Nephron (organoid): ENCODE results near the gene DDX10.
"Not testable (repeated sequence)": the region's sequence is repeated elsewhere in the genome, so short reads cannot be mapped to it uniquely, and the experiment has no call there.

ENCODE experiments used
- H3K27ac Mint-ChIP-seq, 3 experiments: 2 replicates each; pipeline ENCODE4 v1.8.0; 2020; ENCODE audit warnings: mixed read lengths in 3 of 3, mild to moderate bottlenecking in 2 of 3, moderate library complexity in 1 of 3
- H3K27me3 Mint-ChIP-seq: 2 replicates; pipeline ENCODE4 v1.8.0; 2021; ENCODE audit warnings: low read depth, mild to moderate bottlenecking, moderate library complexity, mixed read lengths
- H3K36me3 Mint-ChIP-seq: 2 replicates; pipeline ENCODE4 v1.8.0; 2020; ENCODE audit warnings: low read depth, mixed read lengths
- H3K4me1 Mint-ChIP-seq: 2 replicates; pipeline ENCODE4 v1.8.0; 2020; ENCODE audit warnings: mixed read lengths
- H3K4me3 Mint-ChIP-seq, 3 experiments: 2 replicates each; pipeline ENCODE4 v1.8.0; 2020; ENCODE audit warnings: mild to moderate bottlenecking in 3 of 3, mixed read lengths in 3 of 3, moderate library complexity in 2 of 3
- H3K9me3 Mint-ChIP-seq: 2 replicates; pipeline ENCODE4 v1.8.0; 2020; ENCODE audit warnings: mixed read lengths
- TF ChIP-seq, protein P1 (sequence below), 3 experiments: fragments of 200-600 bp; sonication (generic); IDR thresholded peaks; one replicate each; pipeline ENCODE4 v1.5.0; 2021; ENCODE audit warnings: antibody characterized with exemption in 3 of 3; ENCODE audit not compliant: unreplicated experiment in 3 of 3

DDX10 gene

DNA sequence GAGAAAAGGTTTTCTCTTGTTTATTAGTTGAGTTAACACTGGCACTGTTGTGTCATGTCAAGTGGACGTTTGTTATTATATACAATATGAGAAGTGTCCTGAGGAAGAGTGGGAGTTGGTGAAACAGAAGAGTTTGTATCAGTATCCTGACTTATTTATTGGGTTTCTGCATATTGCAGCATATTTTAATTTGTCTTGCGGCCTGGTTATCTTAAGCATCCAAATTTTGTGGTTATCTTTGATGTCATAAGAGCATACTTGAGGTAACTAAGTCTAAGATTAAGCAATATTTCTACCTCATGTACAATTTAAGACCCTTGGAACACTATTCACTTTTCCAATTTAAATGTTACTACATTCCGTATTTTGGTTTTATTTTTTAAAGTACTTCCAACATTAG is 103.5 kb downstream of the DDX10 start:
- no peak overlapping the region for H3K4me3 Mint-ChIP-seq
- H3K4me1 Mint-ChIP-seq = no peaks in the 10 kb centered on the region
- H3K27ac Mint-ChIP-seq = no peak overlapping the region
- peaks cover 20% of the 10 kb centered on the region for H3K9me3 Mint-ChIP-seq
- peaks cover 25% of the 10 kb centered on the region for H3K36me3 Mint-ChIP-seq
- no peaks in the 10 kb centered on the region for H3K27me3 Mint-ChIP-seq
- TF ChIP-seq, protein P1, sequence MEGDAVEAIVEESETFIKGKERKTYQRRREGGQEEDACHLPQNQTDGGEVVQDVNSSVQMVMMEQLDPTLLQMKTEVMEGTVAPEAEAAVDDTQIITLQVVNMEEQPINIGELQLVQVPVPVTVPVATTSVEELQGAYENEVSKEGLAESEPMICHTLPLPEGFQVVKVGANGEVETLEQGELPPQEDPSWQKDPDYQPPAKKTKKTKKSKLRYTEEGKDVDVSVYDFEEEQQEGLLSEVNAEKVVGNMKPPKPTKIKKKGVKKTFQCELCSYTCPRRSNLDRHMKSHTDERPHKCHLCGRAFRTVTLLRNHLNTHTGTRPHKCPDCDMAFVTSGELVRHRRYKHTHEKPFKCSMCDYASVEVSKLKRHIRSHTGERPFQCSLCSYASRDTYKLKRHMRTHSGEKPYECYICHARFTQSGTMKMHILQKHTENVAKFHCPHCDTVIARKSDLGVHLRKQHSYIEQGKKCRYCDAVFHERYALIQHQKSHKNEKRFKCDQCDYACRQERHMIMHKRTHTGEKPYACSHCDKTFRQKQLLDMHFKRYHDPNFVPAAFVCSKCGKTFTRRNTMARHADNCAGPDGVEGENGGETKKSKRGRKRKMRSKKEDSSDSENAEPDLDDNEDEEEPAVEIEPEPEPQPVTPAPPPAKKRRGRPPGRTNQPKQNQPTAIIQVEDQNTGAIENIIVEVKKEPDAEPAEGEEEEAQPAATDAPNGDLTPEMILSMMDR (IDR thresholded peaks at IDR 0.05; ENCODE audit: unreplicated experiment in 3 of 3) = no peak

DNA sequence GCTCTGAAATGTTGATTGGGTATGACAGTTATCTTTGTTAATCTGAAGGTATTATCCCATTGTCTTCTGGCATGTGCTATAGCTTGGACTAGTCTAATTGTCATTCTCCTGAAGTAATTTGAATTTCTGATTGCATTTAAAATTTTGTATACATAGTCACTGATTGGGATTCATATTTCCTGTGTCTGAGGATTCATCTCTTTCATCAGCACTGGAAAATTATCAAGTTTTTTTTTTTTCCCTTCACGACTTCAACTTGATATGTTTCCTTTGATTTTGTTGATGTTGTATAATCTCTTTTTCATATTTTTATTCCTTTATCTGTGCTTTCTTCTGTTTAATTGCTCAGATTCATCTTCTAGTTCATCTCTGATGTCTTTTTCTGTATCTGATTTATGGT is 104.1 kb downstream of the DDX10 start:
- Mint-ChIP-seq H3K27me3 (no peaks in the 10 kb centered on the region), H3K27ac (no peak overlapping the region), H3K9me3 (peaks cover 20% of the 10 kb centered on the region), H3K4me1 (no peaks in the 10 kb centered on the region), H3K4me3 (no peak overlapping the region), H3K36me3 (peaks cover 25% of the 10 kb centered on the region)
- TF ChIP-seq, protein P1 (IDR thresholded peaks at IDR 0.05; ENCODE audit: unreplicated experiment in 3 of 3) = no peak

DNA sequence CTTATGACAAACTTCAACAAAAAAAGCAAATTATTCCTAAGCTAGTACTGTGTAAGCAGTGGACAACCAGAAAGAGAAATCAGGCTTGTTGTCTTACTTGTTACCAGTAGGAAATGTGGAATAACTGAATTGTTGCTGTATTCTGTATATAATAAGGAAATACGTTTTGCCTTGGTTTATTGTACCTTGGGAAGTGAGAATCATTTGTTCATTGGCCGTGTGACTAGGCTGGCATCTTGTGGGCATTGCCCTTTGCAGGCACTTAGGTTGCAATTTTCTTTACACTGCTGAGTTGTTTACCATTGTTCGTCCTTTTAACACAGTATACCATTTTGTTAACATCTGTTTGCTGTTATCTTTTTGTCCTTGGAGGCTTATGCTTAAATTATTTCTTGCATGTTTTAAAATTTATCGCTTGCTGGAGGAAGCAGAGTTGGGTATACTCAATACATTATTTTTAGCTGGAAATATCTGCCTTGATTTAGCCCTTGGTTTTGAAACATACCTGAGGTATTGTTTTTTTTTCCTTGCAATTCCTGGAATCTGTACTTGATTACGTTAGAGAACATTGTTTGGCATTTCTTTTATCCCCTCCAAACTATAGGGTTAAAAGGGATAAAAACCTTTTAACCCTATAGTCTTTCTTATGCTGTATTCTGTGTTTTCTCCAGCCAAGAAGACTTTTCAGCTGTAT is 109.3 kb downstream of the DDX10 start:
- no peak overlapping the region for H3K4me3 Mint-ChIP-seq
- no peaks in the 10 kb centered on the region for H3K27me3 Mint-ChIP-seq
- H3K9me3 Mint-ChIP-seq = peaks cover 22% of the 10 kb centered on the region
- TF ChIP-seq, protein P1 (IDR thresholded peaks at IDR 0.05; ENCODE audit: unreplicated experiment in 3 of 3) = no peak
- peak overlapping the region; percentile 34 to 82 (median 40) for H3K27ac Mint-ChIP-seq
- H3K4me1 Mint-ChIP-seq = peaks cover 12% of the 10 kb centered on the region
- peaks cover 37% of the 10 kb centered on the region for H3K36me3 Mint-ChIP-seq

DNA sequence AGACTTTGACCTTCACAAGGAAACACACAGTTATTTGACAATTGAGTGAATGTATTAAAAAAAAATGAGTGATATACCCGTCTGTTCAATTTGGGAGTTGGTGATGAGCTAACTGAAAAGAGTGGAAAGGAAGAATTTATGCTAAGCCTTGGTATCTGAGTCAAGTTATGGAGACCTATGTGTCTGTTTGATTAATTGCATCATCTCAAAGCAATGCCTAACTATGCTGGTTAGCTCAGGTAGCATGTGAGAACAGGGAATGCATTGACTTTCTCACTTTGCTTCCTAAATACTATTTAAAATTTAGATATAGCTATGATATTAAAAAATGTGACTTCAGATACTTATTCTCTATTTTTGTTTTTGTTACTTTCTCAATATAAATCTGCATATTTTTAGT is 110.5 kb downstream of the DDX10 start:
- Mint-ChIP-seq H3K36me3 (peaks cover 33% of the 10 kb centered on the region), H3K27me3 (no peaks in the 10 kb centered on the region), H3K4me1 (peaks cover 12% of the 10 kb centered on the region), H3K9me3 (peaks cover 23% of the 10 kb centered on the region), H3K27ac (no peak overlapping the region), H3K4me3 (no peak overlapping the region)
- TF ChIP-seq, protein P1 (IDR thresholded peaks at IDR 0.05; ENCODE audit: unreplicated experiment in 3 of 3) = no peak

DNA sequence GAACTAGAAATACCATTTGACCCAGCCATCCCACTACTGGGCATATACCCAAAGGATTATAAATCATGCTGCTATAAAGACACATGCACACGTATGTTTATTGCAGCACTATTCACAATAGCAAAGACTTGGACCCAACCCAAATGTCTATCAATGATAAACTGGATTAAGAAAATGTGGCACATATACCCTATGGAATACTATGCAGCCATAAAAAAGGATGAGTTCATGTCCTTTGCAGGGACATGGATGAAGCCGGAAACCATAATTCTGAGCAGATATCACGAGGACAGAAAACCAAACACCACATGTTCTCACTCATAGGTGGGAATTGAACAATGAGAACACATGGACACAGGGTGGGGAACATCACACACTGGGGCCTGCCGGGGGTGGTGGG is 114.3 kb downstream of the DDX10 start:
- H3K36me3 Mint-ChIP-seq = peaks cover 33% of the 10 kb centered on the region
- not testable (repeated sequence) for H3K27ac Mint-ChIP-seq, H3K27me3 Mint-ChIP-seq

DNA sequence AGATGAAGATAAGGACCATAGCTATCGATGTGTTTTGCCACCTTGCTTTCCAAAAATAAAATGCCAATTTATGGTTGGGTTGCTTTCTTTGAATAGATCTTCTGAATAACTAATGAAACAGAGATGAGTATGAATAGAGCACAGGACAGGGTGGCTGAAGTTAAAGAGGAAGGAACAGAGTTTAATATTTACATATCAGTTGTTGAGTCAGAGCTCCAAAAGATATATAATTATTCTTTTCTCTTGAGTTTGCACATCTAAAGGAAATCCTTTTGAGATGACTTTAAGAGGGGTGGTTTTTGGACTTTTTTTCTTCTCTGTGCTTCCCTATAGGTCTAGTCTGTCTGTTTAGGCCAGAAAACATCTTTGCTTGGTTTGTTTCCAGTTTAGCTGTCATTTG is 115.2 kb downstream of the DDX10 start:
- H3K27me3 Mint-ChIP-seq = no peaks in the 10 kb centered on the region
- H3K9me3 Mint-ChIP-seq = peaks cover 28% of the 10 kb centered on the region
- H3K27ac Mint-ChIP-seq = no peak overlapping the region
- H3K4me1 Mint-ChIP-seq = peaks cover 2% of the 10 kb centered on the region
- TF ChIP-seq, protein P1 (IDR thresholded peaks at IDR 0.05; ENCODE audit: unreplicated experiment in 3 of 3) = no peak
- peaks cover 39% of the 10 kb centered on the region for H3K36me3 Mint-ChIP-seq
- no peak overlapping the region for H3K4me3 Mint-ChIP-seq

More for the DNA sequence above, 114.3 kb downstream of the DDX10 start:
- H3K4me3 Mint-ChIP-seq = not testable (repeated sequence)
- Mint-ChIP-seq H3K4me1 (peaks cover 12% of the 10 kb centered on the region), H3K9me3 (peaks cover 24% of the 10 kb centered on the region)
